RWPE2 (cell line): ENCODE results near the gene GZMB.

Experiments
- ATAC-seq: fragments of 200-7000 bp; cut with Tn5 transposase; 3 replicates; pipeline ENCODE4 v1.9.1; 2021; ENCODE audit warnings: low read depth
- DNase-seq: peaks from one replicate; pipeline ENCODE4 v3.0.0-alpha.2; 2020; ENCODE audit warnings: low spot score
- H3K27ac ChIP-seq: fragments of 450-650 bp; 2 replicates; pipeline ENCODE4 v1.5.1; 2017; ENCODE audit warnings: mild to moderate bottlenecking; ENCODE audit not compliant: poor library complexity, severe bottlenecking
- H3K27me3 ChIP-seq: fragments of 250-450 bp; sonication (Bioruptor Pico); 2 replicates; pipeline ENCODE4 v1.5.1; 2021; ENCODE audit warnings: mild to moderate bottlenecking, moderate library complexity; ENCODE audit not compliant: insufficient read depth, poor library complexity, severe bottlenecking
- H3K36me3 ChIP-seq: fragments of 250-450 bp; sonication (Bioruptor Pico); 2 replicates; pipeline ENCODE4 v1.5.1; 2020; ENCODE audit warnings: low read depth, mild to moderate bottlenecking, moderate library complexity
- H3K4me1 ChIP-seq: fragments of 250-450 bp; sonication (Bioruptor Pico); 2 replicates; pipeline ENCODE4 v1.5.1; 2021; ENCODE audit warnings: mild to moderate bottlenecking, moderate library complexity; ENCODE audit not compliant: insufficient read depth, poor library complexity, severe bottlenecking
- H3K4me3 ChIP-seq: fragments of 250-450 bp; sonication (Bioruptor Pico); 2 replicates; pipeline ENCODE4 v1.5.1; 2021; ENCODE audit warnings: mild to moderate bottlenecking, moderate library complexity; ENCODE audit not compliant: severe bottlenecking
- H3K9me3 ChIP-seq: fragments of 250-450 bp; sonication (Bioruptor Pico); 2 replicates; pipeline ENCODE4 v1.5.1; 2021; ENCODE audit warnings: mild to moderate bottlenecking, moderate library complexity; ENCODE audit not compliant: severe bottlenecking
- TF ChIP-seq, protein P1 (sequence below): fragments of 450-650 bp; IDR thresholded peaks from one replicate; pipeline ENCODE4 v1.5.1; 2017; ENCODE audit warnings: mild to moderate bottlenecking, moderate library complexity; ENCODE audit not compliant: poor library complexity, severe bottlenecking

The GZMB gene

GRCh38 chr14:24613747-24614146 is 20.2 kb downstream of the GZMB start:
- DNase-seq, result no peak
- Histone ChIP-seq H3K27me3 (no peaks in the 10 kb centered on the region), H3K27ac (no peak overlapping the region), H3K4me1 (no peaks in the 10 kb centered on the region), H3K9me3 (no peaks in the 10 kb centered on the region), H3K4me3 (no peak overlapping the region), H3K36me3 (no peaks in the 10 kb centered on the region)
- TF ChIP-seq, protein P1, sequence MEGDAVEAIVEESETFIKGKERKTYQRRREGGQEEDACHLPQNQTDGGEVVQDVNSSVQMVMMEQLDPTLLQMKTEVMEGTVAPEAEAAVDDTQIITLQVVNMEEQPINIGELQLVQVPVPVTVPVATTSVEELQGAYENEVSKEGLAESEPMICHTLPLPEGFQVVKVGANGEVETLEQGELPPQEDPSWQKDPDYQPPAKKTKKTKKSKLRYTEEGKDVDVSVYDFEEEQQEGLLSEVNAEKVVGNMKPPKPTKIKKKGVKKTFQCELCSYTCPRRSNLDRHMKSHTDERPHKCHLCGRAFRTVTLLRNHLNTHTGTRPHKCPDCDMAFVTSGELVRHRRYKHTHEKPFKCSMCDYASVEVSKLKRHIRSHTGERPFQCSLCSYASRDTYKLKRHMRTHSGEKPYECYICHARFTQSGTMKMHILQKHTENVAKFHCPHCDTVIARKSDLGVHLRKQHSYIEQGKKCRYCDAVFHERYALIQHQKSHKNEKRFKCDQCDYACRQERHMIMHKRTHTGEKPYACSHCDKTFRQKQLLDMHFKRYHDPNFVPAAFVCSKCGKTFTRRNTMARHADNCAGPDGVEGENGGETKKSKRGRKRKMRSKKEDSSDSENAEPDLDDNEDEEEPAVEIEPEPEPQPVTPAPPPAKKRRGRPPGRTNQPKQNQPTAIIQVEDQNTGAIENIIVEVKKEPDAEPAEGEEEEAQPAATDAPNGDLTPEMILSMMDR, result no peak
- peak; percentile 39; the same call in 1 of the 3 replicates for ATAC-seq

- ATAC-seq, result peak; percentile 47; the same call in 2 of the 3 replicates
- DNase-seq, result no peak
- H3K27ac ChIP-seq, result no peak overlapping the region
Observed at GRCh38 chr14:24613241-24613640, 20.7 kb downstream of the GZMB start.

GRCh38 chr14:24612196-24612595 is 21.8 kb downstream of the GZMB start:
- Histone ChIP-seq H3K27me3 (no peaks in the 10 kb centered on the region), H3K4me1 (no peaks in the 10 kb centered on the region), H3K36me3 (no peaks in the 10 kb centered on the region), H3K27ac (no peak overlapping the region), H3K9me3 (no peaks in the 10 kb centered on the region), H3K4me3 (no peak overlapping the region)
- DNase-seq (no peak), ATAC-seq (peak; percentile 35; the same call in 1 of the 3 replicates)
- TF ChIP-seq, protein P1, result no peak

More at GRCh38 chr14:24613241-24613640, 20.7 kb downstream of the GZMB start:
- no peaks in the 10 kb centered on the region for H3K27me3 ChIP-seq
- H3K4me1 ChIP-seq, result no peaks in the 10 kb centered on the region
- H3K4me3 ChIP-seq, result no peak overlapping the region
- H3K9me3 ChIP-seq, result no peaks in the 10 kb centered on the region
- TF ChIP-seq, protein P1, result no peak
- no peaks in the 10 kb centered on the region for H3K36me3 ChIP-seq

DNA sequence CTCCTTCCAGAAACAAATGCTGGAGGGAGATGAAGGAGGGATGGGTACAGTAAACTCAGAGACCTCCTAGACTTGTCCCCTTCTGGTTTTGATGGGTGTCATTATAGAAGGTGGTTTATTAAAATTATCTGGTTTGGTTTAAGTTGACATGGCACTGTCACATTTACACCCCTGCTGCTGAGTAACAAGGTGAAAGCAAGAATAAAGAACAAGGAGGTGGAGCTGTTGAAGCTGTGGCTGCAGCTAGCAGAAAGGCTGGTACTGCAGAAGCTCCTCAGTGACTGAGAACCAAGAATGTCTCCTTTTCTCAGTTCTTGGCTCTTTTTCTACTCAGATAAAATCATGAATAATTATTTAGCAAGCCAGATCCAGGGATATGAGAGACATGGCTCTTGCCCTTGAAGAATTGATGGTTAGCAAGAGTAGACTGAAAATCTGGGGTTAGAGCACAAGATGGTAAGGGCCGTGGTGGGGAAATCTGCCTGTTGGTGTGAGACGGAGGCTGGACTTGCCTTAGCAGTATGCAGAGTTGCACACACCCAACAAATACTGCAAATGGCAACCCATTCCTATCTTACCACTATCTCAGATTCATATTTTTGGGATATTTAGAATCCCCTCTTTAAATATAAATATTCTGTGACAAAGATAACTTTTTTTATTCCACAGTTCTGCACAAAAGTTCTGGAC is 24.2 kb downstream of the GZMB start, which contains the start of gene GZMH:
TSS of gene GZMH (minus strand) at position 31 of the 690 bp plus-strand sequence. CDS start 72 bp downstream, outside the sequence.
- DNase-seq, result no peak
- Histone ChIP-seq H3K4me3 (no peak within 1 kb of the TSS), H3K27ac (no peak within 1 kb of the TSS), H3K36me3 (no peaks in the 10 kb centered on the region), H3K9me3 (no peaks in the 10 kb centered on the region), H3K4me1 (no peaks in the 10 kb centered on the region), H3K27me3 (no peaks in the 10 kb centered on the region)
- ATAC-seq, result no peak
- TF ChIP-seq, protein P1, result no peak
